GM08714 (cell line): ENCODE data around the gene AZIN2.
"Not testable (repeated sequence)": the region's sequence is repeated elsewhere in the genome, so short reads cannot be mapped to it uniquely, and the experiment has no call there.

Experiments
- H3K4me3 ChIP-seq: fragments of 200-500 bp; sonication (Bioruptor generic); 2 replicates; pipeline ENCODE4 v1.5.1; 2014; ENCODE audit warnings: mild to moderate bottlenecking, low read length, inconsistent platforms
- ZNF274 ChIP-seq: IDR thresholded peaks from 2 replicates; pipeline ENCODE4 v1.6.1; 2012; ENCODE audit warnings: mild to moderate bottlenecking, low read depth, low read length

The AZIN2 gene

GRCh38 chr1:33094971-33095604 lies 14.1 kb downstream of the AZIN2 start:
- TF ChIP-seq ZNF274 = no peak
- H3K4me3 ChIP-seq = no peak overlapping the region

- H3K4me3 ChIP-seq = no peak overlapping the region
- no peak for TF ChIP-seq ZNF274
Observed at GRCh38 chr1:33096363-33097005, 15.5 kb downstream of the AZIN2 start.

- no peak for TF ChIP-seq ZNF274
- no peak overlapping the region for H3K4me3 ChIP-seq
Observed at GRCh38 chr1:33097137-33097611, 16.2 kb downstream of the AZIN2 start.

- no peak for TF ChIP-seq ZNF274
- H3K4me3 ChIP-seq = no peak overlapping the region
Observed at GRCh38 chr1:33097762-33098161, 16.8 kb downstream of the AZIN2 start.

- no peak overlapping the region for H3K4me3 ChIP-seq
- TF ChIP-seq ZNF274 = no peak
Observed at GRCh38 chr1:33098371-33098770, 17.4 kb downstream of the AZIN2 start.

- H3K4me3 ChIP-seq = no peak overlapping the region
Observed at GRCh38 chr1:33099290-33100118, 18.6 kb downstream of the AZIN2 start.

GRCh38 chr1:33100119-33100415 lies 19.1 kb downstream of the AZIN2 start:
- not testable (repeated sequence) for H3K4me3 ChIP-seq

More at GRCh38 chr1:33099290-33100118, 18.6 kb downstream of the AZIN2 start:
- TF ChIP-seq ZNF274 = no peak

- H3K4me3 ChIP-seq = no peak overlapping the region
- TF ChIP-seq ZNF274 = no peak
Observed at GRCh38 chr1:33110477-33110876, 29.5 kb downstream of the AZIN2 start.

GRCh38 chr1:33111965-33112364 lies 31.0 kb downstream of the AZIN2 start:
- no peak overlapping the region for H3K4me3 ChIP-seq
- TF ChIP-seq ZNF274 = no peak

GRCh38 chr1:33117440-33118085 lies 36.6 kb downstream of the AZIN2 start:
- no peak overlapping the region for H3K4me3 ChIP-seq
- TF ChIP-seq ZNF274 = no peak

- no peak for TF ChIP-seq ZNF274
- H3K4me3 ChIP-seq = no peak overlapping the region
Observed at GRCh38 chr1:33118274-33118673, 37.3 kb downstream of the AZIN2 start.

- TF ChIP-seq ZNF274 = no peak
- H3K4me3 ChIP-seq = no peak overlapping the region
Observed at GRCh38 chr1:33119050-33119449, 38.1 kb downstream of the AZIN2 start.

- TF ChIP-seq ZNF274 = no peak
- no peak overlapping the region for H3K4me3 ChIP-seq
Observed at GRCh38 chr1:33119532-33120217, 38.7 kb downstream of the AZIN2 start.

GRCh38 chr1:33120436-33121231 lies 39.7 kb downstream of the AZIN2 start:
- no peak overlapping the region for H3K4me3 ChIP-seq
- no peak for TF ChIP-seq ZNF274
